Endothelial cell of umbilical vein (primary cell): Measurements from ENCODE around the gene TPM4. TPM values are rescaled to one million over a fixed set of nuclear protein-coding genes. Genes with fewer than 3 reads are reported as not detected.

Source experiments
- BruUV-seq: library from RNA; stranded (reverse); fragments of 400-500 nt; replicated peaks from 2 replicates; lab custom pipeline; 2021; lab: Mats Ljungman, UMichigan
- CTCF ChIA-PET: fragments of 300-600, 350-600 bp; sonication (Branson Sonifier 250); formaldehyde crosslinking; loops from one replicate; lab custom pipeline; 2021; ENCODE audit warnings: antibody characterized with exemption, inconsistent platforms; lab: Charles Lee
- POLR2A ChIA-PET: fragments of 300-600, 350-600 bp; sonication (Branson Sonifier 250); formaldehyde crosslinking; loops from one replicate; lab custom pipeline; 2021; ENCODE audit warnings: antibody characterized with exemption, inconsistent platforms; lab: Charles Lee
- DNase-seq: peaks from one replicate; pipeline ENCODE4 v3.0.0-alpha.2; 2011; ENCODE audit warnings: low read depth, low spot score
- FAIRE-seq: peaks from 2 replicates; lab custom pipeline; 2011; peaks lifted over from hg19 to GRCh38; lab: Jason Lieb, UNC
- H2AFZ ChIP-seq: 2 replicates; pipeline ENCODE4 v1.6.0; 2012; ENCODE audit warnings: low read depth, low read length, control low read depth, inconsistent platforms
- H3K27ac ChIP-seq: 2 replicates; pipeline ENCODE4 v1.5.1; 2011; ENCODE audit warnings: low read depth, mild to moderate bottlenecking, control low read depth, low read length, moderate library complexity; ENCODE audit not compliant: insufficient read depth
- H3K27me3 ChIP-seq, 2 experiments: 2 replicates each; pipeline versions ENCODE4 v1.6.0 to v1.6.1; 2011; ENCODE audit warnings: low read length in 2 of 2, mixed read lengths in 1 of 2; ENCODE audit not compliant: control insufficient read depth in 2 of 2, insufficient read depth in 2 of 2
- H3K36me3 ChIP-seq, 2 experiments: 2 replicates in 1 of 2; 3 replicates in 1 of 2; pipeline ENCODE4 v1.5.1; 2011; ENCODE audit warnings: low read length in 2 of 2, mild to moderate bottlenecking in 1 of 2, moderate library complexity in 1 of 2; ENCODE audit not compliant: control insufficient read depth in 2 of 2, insufficient read depth in 2 of 2; ENCODE audit errors: extremely low read depth in 1 of 2
- H3K4me1 ChIP-seq: 3 replicates; pipeline ENCODE4 v1.5.1; 2011; ENCODE audit warnings: mild to moderate bottlenecking, low read length; ENCODE audit not compliant: control insufficient read depth, insufficient read depth; ENCODE audit errors: extremely low read depth
- H3K4me2 ChIP-seq: 2 replicates; pipeline ENCODE4 v1.6.1; 2011; ENCODE audit warnings: low read length, control low read depth, mixed read lengths; ENCODE audit not compliant: insufficient read depth
- H3K4me3 ChIP-seq, 3 experiments: fragments of 200-600 bp in 1 of 3; sonication (generic), shearing (Covaris generic) in 1 of 3; replicated peaks in 1 of 3; 2 replicates each; pipeline ENCODE4 v1.5.1; 2011 to 2016; ENCODE audit warnings: control low read depth in 3 of 3, low read length in 3 of 3, mild to moderate bottlenecking in 2 of 3, inconsistent platforms in 1 of 3, low read depth in 1 of 3, moderate library complexity in 1 of 3; ENCODE audit not compliant: insufficient read depth in 1 of 3
- H3K79me2 ChIP-seq: 2 replicates; pipeline ENCODE4 v1.6.0; 2012; ENCODE audit warnings: low read length, inconsistent platforms; ENCODE audit not compliant: control insufficient read depth, insufficient read depth
- H3K9ac ChIP-seq: replicated peaks from 2 replicates; pipeline ENCODE3; 2011; ENCODE audit warnings: low read length, control low read depth; ENCODE audit not compliant: insufficient read depth; ENCODE audit errors: extremely low read depth
- H3K9me1 ChIP-seq: replicated peaks from 3 replicates; pipeline ENCODE4 v1.6.0; 2011; ENCODE audit warnings: mild to moderate bottlenecking, low read length; ENCODE audit not compliant: control insufficient read depth, insufficient read depth; ENCODE audit errors: extremely low read depth
- H3K9me3 ChIP-seq: replicated peaks from 2 replicates; pipeline ENCODE4 v1.5.1; 2012; ENCODE audit warnings: low read length, inconsistent platforms; ENCODE audit not compliant: control insufficient read depth, insufficient read depth
- H4K20me1 ChIP-seq: replicated peaks from 2 replicates; pipeline ENCODE3; 2011; ENCODE audit warnings: mild to moderate bottlenecking, low read length; ENCODE audit not compliant: control insufficient read depth, insufficient read depth; ENCODE audit errors: extremely low read depth
- EZH2 ChIP-seq: IDR thresholded peaks from 2 replicates; pipeline ENCODE4 v1.6.1; 2012; ENCODE audit warnings: borderline replicate concordance, low read depth, mild to moderate bottlenecking, moderate library complexity, low read length, inconsistent platforms; ENCODE audit not compliant: severe bottlenecking
- FOS ChIP-seq: IDR thresholded peaks from 2 replicates; pipeline ENCODE4 v1.6.1; 2011; ENCODE audit warnings: mild to moderate bottlenecking, low read length, moderate library complexity, borderline replicate concordance; ENCODE audit not compliant: insufficient read depth
- GATA2 ChIP-seq: IDR thresholded peaks from 2 replicates; pipeline ENCODE4 v1.7.0; 2011; ENCODE audit warnings: low read depth, mild to moderate bottlenecking, moderate library complexity, mixed read lengths, low read length; ENCODE audit not compliant: insufficient read length, insufficient read depth
- JUN ChIP-seq: IDR thresholded peaks from 2 replicates; pipeline ENCODE4 v1.6.1; 2011; ENCODE audit warnings: borderline replicate concordance, low read depth; ENCODE audit not compliant: insufficient read length, insufficient read depth
- MYC ChIP-seq: IDR thresholded peaks from one replicate; pipeline ENCODE4 v1.6.1; 2011; ENCODE audit warnings: mild to moderate bottlenecking, low read depth, low read length
- POLR2A ChIP-seq: IDR thresholded peaks from 2 replicates; pipeline ENCODE4 v1.6.1; 2012; ENCODE audit warnings: low read depth, mild to moderate bottlenecking, control low read depth, low read length
- POLR2AphosphoS5 ChIP-seq: IDR thresholded peaks from 2 replicates; pipeline ENCODE4 v1.6.1; 2012; ENCODE audit warnings: low read depth, mild to moderate bottlenecking, control low read depth, low read length, moderate library complexity; ENCODE audit not compliant: insufficient read depth
- dilution Hi-C: fragments of 300-500 bp; cut with MboI; formaldehyde crosslinking; loops from one replicate; pipeline ENCODE4 v1.15.0; 2019; ENCODE audit warnings: low sequenced_read_pairs; ENCODE audit not compliant: extremely low pct_ligation_motif_present
- intact Hi-C: fragments of 100-400 bp; cut with micrococcal nuclease; formaldehyde crosslinking; loops from one replicate; pipeline ENCODE4 v1.10.0; 2022
- polyA plus RNA-seq, 4 experiments: library from polyadenylated mRNA; depleted of rRNA in 3 of 4; stranded (reverse) in 3 of 4; unstranded in 1 of 4; fragments of >200 nt; gene quantifications; 2 replicates each; pipeline versions ENCODE4 v1.2.1 to v1.2.3, GENCODE V29; 2011 to 2012; ENCODE audit warnings: missing spikeins in 1 of 4
- total RNA-seq: library from RNA; stranded (reverse); gene quantifications from 2 replicates; pipeline ENCODE4 v1.2.3, GENCODE V29; 2021
- TF ChIP-seq, protein P1 (sequence below), 2 donors: IDR thresholded peaks; 1 replicate in 1 of 2; 2 replicates in 1 of 2; pipeline ENCODE4 v1.5.1; 2011; ENCODE audit warnings: low read length in 2 of 2, mild to moderate bottlenecking in 2 of 2, moderate library complexity in 2 of 2, control low read depth in 1 of 2, inconsistent platforms in 1 of 2, low read depth in 1 of 2; ENCODE audit not compliant: insufficient read depth in 1 of 2; ENCODE audit errors: extremely low read depth in 1 of 2
- TF ChIP-seq, protein P2 (sequence below): IDR thresholded peaks from 2 replicates; pipeline ENCODE4 v1.6.1; 2011; ENCODE audit not compliant: insufficient read depth, insufficient read length

TPM4 gene
- total and polyA plus RNA-seq, 2 donors (not counting 3 experiments of a cell fraction or from before 2014, with no cell fraction given), result 430 to 924 TPM

DNA sequence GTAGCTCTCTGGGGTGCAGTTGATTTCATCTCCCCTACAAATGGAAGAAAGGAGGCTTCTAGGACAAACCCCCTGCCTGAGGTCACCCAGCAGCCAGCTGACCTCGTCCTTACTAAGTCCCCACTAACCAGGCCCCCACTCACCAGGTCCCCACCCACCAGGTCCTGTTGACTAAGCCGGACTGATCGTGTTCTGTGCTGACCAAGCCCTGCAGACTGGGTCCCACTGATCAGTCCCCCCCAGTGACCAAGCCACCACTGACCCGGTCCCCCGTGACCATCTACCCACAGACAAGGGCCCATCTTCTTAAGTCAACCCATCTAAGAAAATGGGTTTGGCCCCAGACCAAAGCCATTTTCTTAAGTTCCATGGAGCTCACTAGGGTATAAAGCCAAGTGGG is 36.8 kb upstream of the TPM4 start:
- H3K27ac ChIP-seq, result no peak overlapping the region
- dilution Hi-C loops, result no loop called here
- no peaks in the 10 kb centered on the region for H3K79me2 ChIP-seq
- H2AFZ ChIP-seq, result no peak overlapping the region
- TF ChIP-seq MYC (no peak), JUN (no peak), EZH2 (no peak), GATA2 (no peak), FOS (no peak), POLR2A (no peak), POLR2AphosphoS5 (no peak)
- TF ChIP-seq, protein P1, sequence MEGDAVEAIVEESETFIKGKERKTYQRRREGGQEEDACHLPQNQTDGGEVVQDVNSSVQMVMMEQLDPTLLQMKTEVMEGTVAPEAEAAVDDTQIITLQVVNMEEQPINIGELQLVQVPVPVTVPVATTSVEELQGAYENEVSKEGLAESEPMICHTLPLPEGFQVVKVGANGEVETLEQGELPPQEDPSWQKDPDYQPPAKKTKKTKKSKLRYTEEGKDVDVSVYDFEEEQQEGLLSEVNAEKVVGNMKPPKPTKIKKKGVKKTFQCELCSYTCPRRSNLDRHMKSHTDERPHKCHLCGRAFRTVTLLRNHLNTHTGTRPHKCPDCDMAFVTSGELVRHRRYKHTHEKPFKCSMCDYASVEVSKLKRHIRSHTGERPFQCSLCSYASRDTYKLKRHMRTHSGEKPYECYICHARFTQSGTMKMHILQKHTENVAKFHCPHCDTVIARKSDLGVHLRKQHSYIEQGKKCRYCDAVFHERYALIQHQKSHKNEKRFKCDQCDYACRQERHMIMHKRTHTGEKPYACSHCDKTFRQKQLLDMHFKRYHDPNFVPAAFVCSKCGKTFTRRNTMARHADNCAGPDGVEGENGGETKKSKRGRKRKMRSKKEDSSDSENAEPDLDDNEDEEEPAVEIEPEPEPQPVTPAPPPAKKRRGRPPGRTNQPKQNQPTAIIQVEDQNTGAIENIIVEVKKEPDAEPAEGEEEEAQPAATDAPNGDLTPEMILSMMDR (IDR thresholded peaks at IDR 0.05; ENCODE audit: extremely low read depth in 1 of 2, insufficient read depth in 1 of 2, low read depth in 1 of 2, low read length in 2 of 2), result no peak
- TF ChIP-seq, protein P2, sequence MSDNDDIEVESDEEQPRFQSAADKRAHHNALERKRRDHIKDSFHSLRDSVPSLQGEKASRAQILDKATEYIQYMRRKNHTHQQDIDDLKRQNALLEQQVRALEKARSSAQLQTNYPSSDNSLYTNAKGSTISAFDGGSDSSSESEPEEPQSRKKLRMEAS, result no peak
- DNase-seq (no peak), FAIRE-seq (no peak)
- CTCF ChIA-PET, result interaction anchor here (1.7 to 7.3 kb wide), 4 partner anchors 24 to 410 kb away, joined by 4 to 84 read pairs (median 51); partner anchors contain the start of gene RAB8A
- no peaks in the 10 kb centered on the region for H3K36me3 ChIP-seq
- H3K9me3 ChIP-seq, result no peaks in the 10 kb centered on the region
- no peaks in the 10 kb centered on the region for H4K20me1 ChIP-seq
- BruUV-seq, result no TSS peak
- no peak overlapping the region for H3K4me3 ChIP-seq
- H3K9ac ChIP-seq, result no peak overlapping the region
- intact Hi-C loops, result no loop called here
- no peak overlapping the region for H3K4me2 ChIP-seq
- H3K4me1 ChIP-seq, result peaks cover 12% of the 10 kb centered on the region
- H3K27me3 ChIP-seq, result no peaks in the 10 kb centered on the region
- H3K9me1 ChIP-seq, result no peaks in the 10 kb centered on the region
- POLR2A ChIA-PET, result no interaction called here
